Stimulated activated CD4-positive, alpha-beta T cell treated with anti-CD3 and anti-CD28 coated beads, Interleukin-2, amount 100 ng/mL, for 4 hours (primary cell): ENCODE results near the gene ITGB3.
"Not testable (repeated sequence)": the region's sequence is repeated elsewhere in the genome, so short reads cannot be mapped to it uniquely, and the experiment has no call there.

Experiments used
- DNase-seq: peaks from one replicate; pipeline ENCODE4 v3.0.0-alpha.2; 2020; ENCODE audit warnings: low read depth

Gene ITGB3

DNA sequence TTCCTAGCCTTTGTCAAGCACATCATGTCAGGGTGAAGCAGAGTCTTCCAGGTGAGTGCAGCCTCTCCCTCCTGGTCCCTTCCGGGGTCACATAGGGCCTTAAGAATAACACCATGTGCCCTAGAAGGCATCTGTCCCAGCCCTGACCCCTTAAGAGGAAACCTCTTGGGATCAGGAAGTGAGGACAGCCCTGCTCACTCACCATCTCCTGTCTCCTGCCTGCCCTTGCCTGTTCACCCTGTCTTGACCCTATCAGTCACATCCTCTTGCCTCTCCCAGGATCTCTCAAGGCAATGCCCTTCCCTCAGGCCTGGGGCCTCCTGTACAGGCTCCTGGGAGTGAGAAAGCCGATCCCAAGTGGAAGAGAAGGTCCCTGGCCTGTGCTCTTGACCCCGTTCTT, 30.6 kb upstream of the ITGB3 start:
- DNase-seq = no peak

DNA sequence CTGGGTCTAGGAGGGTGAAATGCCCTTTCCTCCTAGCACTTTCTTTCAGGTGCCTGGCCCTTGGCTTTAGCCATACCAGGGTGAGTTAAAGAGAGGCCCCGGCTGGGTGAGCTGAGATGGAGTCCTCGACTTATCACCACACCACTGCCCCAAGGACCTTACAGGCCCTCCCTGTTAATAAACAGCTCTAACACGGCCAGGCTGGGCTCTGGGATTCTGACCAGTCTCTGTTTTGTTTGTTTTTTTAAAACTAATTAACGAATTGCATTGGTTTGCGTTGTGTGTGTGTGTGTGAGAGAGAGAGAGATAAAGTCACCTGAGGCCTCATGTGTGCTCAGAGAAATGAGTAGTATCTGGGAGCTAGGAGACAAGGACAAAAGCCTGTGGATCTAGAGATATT, 30.2 kb upstream of the ITGB3 start:
- DNase-seq = no peak

DNA sequence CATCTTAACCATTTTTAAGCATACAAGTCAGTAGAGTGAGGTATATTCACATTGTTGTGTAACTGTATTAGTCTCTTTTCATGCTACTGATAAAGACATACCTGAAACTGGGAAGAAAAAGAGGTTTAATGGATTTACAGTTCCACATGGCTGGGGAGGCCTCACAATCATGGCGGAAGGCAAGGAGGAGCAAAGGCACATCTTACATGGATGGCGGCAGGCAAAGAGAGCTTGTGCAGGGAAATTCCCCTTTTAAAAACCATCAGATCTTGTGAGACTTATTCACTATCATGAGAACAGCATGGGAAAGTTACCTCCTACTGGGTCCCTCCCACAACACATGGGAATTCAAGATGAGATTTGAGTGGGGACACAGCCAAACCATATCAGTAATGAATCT, 29.6 kb upstream of the ITGB3 start:
- DNase-seq = not testable (repeated sequence)

DNA sequence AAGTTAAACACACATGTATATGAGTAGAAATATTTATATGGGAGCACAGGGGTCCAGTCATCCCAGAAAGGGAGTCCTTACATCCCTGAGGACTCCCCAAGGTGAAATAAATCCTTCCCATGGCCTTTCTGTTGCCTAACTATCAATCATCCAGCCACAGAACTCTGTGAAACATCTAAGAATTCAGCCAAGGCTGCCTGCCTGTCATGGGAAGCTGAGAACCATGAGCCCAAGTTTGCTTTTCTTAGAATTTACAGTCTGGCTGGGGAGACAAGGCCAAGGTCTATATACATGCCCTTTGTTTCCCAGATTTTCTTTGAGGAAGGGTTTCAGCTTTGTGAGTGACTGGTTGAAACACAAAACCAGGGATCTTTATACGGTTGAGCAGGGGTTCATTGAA, 28.7 kb upstream of the ITGB3 start:
- DNase-seq = no peak

DNA sequence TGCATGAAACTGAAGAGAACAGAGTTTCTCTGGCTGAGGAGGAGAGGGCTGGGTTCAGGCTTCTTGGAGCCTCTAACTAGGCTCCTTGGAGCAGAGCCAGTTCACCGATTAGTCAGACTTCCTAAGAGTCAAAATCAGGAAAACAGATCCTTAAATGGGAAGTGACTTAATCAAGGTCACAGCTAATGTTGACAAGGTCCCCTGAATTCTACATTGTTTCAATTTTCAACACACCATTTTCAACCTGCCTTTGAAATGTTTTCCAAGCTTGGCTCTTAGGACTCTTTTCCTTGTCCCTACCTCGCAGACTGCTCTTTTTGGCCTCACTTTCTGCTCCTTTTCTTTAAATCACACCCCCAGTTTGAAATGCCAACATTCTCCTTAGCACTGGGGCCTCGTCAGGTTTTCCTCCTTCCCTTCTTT, 28.2 kb upstream of the ITGB3 start:
- no peak for DNase-seq

DNA sequence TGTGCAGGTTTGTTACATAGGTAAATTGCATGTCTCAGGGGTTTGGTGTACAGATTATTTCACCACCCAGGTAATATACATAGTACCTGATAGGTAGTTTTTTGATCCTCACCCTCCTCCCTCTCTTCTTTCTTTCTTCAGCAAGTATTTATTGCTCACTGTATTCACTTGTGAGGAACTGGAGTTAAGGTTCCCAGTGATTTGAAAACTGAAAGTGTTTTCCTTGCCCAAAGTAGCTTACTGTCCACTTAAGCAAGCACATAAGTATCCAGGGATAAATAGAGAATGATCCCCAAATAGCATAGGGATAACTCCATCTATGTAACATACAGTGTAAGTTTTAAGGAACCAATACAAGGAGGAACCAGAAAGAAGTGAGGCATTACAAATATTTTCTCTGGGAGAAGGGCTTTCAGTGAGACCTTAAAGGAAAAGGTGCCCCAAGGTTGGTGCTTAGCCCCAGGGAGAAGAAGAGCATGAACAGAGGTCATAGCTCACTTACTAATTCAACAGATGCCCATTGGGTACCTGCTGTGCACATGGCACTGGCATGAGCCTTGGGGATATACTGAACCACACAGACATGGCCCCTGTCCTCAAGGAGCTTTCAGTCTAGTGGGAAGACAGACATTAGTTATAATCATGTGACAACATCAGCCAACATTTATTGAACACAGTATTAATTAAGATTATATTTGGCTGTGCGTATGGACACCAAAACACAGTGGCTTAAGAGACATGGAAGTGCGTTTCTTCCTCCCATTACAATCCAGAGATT, 27.5 kb upstream of the ITGB3 start:
- no peak for DNase-seq

DNA sequence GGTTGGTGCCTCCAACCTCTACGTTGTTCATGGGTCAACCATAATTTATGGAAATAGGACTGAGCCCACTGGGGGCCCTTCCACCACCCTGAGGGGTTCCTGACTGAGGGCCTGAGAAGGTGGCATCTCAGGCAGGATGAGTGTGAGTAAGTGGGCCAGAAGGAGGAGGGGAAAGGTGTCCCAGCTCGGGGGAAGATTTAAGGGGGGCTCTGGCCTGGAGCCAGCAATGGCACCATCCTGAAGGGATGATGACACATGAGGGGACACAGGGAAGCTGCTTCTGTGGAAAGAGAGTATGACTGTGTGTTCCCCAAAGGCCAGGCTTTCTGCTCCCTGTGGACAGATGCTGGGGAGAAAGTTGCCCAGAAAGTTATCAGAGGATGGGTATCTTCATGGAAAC, 25.8 kb upstream of the ITGB3 start:
- no peak for DNase-seq

DNA sequence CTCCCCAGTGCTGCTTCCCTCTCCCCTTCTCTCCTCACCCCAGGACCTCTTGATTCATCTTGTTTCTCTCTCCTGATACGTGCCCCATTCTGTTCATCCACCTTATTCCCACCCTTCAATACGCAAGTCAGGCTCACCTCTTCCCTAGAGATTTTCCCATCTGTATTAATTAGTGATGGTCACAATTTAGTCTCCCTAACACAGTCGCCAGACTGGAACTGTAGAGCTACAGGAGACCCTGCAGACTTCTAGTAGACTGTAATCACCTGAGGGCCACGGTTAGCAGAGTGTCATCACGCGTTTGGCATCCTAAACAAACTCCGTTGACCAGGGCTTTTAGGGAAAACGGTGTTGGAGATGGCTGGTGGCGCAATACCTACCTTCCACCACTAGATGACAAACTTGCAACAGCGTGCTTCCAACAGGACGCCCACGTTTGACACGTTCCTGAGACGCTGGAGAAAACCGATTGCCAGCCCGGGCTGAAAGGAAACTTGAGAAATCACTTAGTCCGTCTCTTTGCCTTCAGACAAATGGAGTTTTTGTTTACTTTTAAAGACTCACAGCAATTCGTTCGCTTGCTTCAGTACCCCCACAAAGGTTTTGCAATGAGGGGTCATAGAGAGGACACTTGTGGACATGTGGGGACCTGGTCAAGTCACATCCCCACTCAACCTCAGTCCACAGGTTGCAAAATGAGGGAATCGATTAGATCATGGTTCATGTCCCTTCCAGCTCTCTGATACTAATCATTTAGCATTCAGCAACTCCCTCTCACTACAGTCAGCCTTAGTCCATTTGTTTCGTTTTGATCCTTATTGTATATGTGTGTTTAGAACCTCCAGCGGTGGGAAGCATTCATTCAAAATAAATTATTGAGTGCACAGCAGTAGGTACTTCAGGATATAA, 23.8 kb upstream of the ITGB3 start:
- DNase-seq = peak; percentile 75

DNA sequence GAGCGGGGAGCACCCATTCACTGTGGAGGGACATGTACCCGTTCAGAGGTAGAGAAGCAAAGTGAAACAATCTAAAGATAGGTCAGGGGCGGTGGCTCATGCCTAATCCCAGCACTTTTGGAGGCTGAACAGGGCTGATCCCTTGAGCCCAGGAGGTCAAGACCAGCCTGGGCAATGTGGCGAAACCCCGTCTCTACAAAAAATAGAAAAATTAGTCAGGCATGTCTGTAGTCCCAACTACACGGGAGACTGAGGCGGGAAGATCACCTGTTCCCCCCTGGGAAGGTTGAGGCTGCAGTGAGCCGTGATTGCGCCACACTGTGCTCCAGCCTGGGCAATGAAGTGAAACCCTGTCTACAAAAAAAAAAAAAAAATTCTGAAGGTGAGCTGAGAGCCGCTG, 22.8 kb upstream of the ITGB3 start:
- DNase-seq = no peak

DNA sequence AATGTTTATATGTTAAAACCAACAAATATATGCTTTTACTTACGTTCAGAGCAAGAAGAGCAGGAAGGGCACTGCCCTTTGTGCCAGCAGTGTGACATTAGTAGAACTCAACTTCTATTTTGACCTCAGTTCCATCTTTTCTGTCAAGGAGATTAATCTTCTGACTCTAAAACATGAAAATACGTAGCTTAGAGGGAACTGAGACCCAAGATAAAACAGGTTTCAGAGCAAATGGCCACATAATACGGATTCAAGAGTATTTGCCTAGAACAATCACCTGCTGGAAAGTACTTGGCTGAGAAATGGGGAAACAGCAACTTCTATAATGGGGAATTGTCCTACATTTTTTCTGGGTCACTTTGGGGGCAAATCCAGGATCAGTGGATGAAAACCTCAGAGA, 22.3 kb upstream of the ITGB3 start:
- no peak for DNase-seq

DNA sequence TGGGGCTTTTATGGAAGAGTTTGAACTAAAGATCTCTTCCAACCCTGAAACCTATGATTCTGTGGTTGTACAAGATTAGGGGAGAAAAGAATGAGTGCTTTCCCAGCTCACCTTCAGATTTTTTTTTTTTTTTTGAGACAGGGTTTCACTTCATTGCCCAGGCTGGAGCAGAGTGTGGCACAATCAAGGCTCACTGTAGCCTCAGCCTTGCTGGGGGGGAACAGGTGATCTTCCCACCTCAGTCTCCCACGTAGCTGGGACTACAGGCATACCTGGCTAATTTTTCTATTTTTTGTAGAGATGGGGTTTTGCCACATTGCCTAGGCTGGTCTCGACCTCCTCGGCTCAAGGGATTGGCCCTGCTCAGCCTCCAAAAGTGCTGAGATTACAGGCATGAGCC, 21.8 kb upstream of the ITGB3 start:
- no peak for DNase-seq

DNA sequence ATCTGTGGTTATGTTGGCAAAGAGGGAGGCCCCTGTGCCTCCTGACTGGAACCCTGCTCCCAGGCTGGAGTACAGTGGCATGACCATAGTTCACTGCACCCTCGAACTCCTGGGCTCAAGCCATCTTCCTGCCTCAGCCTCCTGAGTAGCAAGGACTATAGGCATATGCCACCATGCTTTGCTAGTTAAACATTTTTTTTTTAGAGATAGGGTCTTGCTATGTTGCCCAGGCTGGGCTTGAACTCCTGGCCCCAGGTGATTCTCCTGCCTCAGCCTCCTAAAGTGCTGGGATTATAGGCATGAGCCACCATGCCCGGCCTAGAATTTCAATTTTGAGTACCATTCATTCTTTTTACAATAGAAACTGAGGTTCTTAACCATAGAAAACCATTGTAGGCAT, 21.2 kb upstream of the ITGB3 start:
- DNase-seq = no peak

DNA sequence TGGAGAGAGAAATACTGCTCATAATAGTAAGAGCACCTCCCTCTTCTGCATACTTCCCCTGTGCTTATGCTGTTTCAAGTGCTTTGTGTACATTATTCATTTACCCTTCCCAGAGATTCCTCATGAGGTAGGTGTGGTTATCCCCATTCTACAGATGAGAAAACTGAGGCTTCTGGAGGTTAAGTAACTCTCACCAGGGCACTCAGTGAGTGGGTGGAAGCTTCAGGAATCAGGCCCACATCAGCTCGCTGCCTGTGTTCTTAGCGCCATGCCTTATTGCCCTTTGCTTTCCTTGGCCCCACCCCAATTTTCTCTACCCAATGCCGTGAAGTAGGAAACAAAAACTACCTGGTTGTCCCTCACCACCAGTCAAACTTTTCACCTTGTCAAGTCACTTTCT, 18.1 kb upstream of the ITGB3 start:
- DNase-seq = no peak

DNA sequence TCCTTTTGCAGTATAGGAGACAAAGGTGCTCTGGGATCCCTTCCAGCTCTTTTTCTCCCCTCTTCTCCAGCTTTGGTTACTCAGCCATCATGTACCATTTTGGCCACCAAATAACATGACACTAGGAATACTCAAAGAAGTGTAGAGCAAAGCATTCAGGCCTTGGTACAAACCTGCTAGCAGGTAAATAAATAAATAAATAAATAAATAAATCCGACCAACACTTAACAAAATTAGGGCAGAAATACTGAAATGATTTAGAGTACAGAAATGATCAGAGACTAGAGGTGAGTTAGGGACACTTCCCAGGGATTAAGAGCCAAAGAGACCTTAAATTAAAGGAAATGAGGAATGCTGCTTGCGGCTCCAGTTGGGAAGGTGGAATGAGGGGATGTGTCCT, 17.7 kb upstream of the ITGB3 start:
- DNase-seq = no peak

DNA sequence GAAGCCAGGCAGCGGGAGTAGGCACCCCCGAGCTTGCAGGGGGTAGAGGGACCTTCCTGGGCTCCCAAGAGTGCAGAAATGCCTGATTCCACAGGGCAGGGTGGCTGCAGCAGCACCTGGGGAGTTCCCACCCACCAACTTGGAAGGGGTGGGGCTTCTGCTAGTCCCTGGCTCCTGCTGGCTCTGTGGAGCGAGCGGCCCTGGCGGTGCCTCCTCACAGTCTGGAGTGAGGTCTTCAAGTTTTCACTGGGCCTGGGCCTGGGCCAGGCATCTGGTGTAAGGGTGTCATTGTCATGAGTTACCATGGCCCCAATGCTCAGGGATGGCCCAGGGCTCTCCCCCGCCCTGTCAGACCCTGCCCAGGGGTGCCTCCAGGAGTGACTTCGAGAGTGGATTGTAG, 15.8 kb upstream of the ITGB3 start:
- no peak for DNase-seq

DNA sequence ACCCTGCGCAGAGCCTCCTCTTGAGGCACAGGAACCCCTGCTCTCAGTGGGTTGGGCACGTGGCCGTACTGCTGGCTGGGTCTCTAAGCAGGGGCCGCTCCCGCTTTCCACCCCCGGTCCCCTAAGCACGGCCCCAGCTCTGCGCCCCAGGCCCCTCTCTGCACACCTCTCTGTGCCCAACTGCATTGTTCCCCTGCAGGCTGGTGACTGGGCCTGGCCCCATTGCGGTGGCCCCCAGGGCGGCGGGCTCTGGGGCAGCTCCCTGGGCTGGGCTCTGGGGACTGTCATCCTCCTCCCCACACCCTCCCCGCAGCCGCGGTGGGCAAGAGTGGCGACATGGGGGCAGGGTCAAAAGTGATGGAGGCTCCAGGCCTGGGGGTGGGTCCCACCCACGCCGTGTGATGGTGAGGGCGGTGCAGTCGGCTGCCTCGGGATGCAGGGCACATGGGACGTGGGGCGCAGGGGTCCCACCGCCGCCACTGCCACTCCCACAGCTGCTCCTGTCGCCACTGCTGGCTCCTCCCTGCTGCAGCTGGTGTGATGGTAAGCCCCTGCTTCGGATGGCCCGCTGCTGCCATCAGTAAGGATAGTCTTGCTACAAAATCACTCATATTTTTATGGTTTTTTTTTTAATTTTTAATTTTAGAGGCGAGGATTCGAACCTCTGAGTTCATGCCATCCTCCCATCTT, 15.2 kb upstream of the ITGB3 start:
- no peak for DNase-seq

DNA sequence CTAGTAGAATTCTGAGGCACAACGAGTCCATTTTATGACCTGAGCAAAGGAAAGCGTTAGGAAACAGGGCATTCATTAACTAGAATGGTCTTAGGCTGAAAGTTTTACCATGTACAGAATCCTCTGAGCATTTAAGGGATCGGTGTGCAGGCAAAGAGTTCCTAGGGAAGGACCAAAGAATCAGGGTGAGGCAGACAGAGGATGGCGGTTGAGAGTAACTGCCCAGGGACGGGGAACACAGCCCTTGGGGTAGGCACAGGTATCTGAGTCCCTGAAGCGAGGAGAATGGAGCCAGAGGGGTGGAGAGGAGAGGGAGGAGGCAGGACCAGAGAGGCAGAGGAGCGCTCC, 14.0 kb upstream of the ITGB3 start:
- no peak for DNase-seq

DNA sequence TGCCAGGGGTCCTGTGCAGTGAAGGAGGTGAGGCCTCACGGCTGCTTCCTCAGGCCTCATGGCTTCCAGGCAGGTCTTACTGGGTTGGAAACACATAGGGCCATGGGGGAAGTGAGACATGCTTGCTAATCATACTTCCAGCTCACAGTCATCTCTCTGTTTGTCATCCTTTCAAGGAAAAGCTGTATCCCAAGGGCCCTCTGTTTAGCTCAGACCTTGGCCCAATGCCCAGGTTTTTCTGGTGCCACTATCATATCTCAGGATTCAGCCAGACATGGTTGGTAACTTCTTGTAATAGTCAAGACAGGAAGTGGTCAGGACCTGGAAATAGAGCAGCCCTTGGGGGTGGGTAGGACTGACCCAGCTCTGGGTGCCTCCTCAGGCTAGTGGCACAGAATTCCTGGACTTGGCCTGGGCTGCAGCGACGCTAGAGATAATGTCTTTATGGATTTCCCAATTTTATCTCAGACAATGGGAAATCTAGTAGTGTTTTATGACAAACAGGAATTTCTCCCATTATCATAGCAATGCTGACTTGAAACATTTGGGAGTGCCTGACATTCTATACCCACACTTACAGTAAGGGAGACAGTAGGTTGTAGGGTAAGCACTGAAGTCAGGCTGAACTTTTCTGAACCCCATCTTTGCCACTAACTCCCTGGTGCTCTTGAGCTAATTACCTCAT, 13.5 kb upstream of the ITGB3 start:
- DNase-seq = no peak

DNA sequence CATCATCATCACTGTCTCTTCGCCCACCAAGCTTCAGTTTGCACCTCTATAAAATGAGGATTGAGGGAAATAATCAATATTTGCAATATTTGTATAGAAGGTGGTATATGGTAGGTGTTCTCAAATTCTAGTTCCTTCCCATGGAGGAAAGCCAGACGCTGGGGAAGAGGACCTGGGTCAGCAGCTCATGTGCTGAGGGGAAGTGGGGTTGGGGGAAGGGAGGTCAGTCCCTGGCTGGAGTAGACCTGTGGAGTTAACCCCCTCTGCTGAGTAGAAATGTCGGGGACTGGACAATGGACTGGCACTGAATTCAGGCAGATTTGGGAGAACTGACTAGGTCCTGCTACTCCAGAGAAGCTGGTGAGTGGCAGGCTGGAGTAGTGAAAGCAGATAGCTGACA, 12.8 kb upstream of the ITGB3 start:
- DNase-seq = no peak

DNA sequence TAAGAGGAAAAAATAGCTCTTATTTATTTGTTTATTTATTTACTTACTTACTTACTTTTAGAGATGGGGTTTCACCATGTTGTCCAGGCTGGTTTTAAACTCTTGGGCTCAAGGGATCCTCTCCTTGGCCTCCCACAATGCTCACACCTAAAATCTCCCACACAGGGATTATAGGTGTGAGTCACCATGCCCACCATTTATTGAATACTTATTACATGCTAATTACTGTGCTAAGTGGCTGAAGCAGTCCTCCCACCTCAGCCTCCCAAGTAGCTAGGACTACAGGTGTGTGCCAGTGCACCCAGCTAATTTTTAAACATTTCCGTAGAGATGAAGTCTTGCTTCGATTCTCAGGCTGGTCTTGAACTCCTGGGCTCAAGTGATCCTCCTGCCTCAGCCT, 11.0 kb upstream of the ITGB3 start:
- no peak for DNase-seq

DNA sequence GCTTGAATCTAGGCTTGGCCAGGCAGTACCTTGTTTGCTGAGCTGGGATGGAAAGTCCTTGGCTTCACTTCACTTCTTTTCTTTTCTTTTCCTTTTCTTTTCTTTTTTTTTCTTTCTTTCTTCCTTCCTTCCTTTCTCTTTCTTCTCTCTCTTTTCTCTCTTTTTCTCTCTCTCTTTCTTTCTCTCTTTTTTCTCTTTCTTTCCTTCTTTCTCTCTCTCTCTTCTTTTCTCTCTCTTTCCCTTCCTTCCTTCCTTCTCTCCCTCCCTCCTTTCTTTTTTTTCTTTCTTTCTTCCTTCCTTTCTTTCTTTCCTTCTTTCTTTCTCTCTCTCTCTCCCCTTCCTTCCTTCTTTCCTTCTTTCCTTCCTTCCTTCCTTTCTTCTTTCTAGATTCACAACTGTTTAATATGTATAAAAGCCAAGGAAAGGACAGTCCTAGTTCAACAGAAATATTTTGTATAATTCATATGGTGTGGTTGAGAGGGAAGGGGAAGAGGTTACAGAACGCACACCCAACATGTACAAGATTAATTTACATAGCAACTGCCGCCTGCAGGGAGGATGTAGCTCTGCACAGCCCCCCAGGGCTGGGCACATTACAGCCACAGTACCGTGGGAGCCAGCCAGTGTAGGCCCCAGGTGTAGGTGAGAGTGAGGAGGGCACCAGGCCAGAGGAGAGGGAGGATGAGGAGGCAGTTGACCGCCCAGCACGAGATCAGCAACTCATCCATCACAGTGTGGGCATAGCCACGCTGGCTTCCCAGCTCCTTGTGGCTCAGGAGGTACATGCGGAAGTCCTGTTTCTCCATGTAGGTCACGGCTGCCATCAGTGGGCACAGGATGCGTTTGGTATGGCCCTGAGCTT, 9.7 kb upstream of the ITGB3 start:
- DNase-seq = no peak
